Gastroesophageal sphincter (tissue), 4 donors: ENCODE data around the gene PCK1. TPM values are rescaled to one million over a fixed set of nuclear protein-coding genes. Genes with fewer than 3 reads are reported as not detected.

Experiments used
- ATAC-seq: fragments of 150-250 bp; one replicate; pipeline ENCODE4 v1.9.1; 2016; ENCODE audit warnings: mild to moderate bottlenecking, moderate library complexity
- H3K27ac ChIP-seq, 4 donors: fragments of 200-600 bp; sonication (generic) in 3 of 4; 1 replicate in 3 of 4; 2 replicates in 1 of 4; pipeline ENCODE4 v1.5.1; 2016 to 2019
- H3K27me3 ChIP-seq: fragments of 200-600 bp; sonication (generic); one replicate; pipeline ENCODE4 v1.5.1; 2019
- H3K36me3 ChIP-seq, 2 donors: fragments of 200-600 bp; sonication (generic); one replicate each; pipeline ENCODE4 v1.5.1; 2019; ENCODE audit warnings: control low read depth in 1 of 2
- H3K4me1 ChIP-seq, 3 donors: fragments of 200-600 bp; sonication (generic); 1 replicate in 2 of 3; 2 replicates in 1 of 3; pipeline ENCODE4 v1.5.1; 2016 to 2019; ENCODE audit warnings: control low read depth in 2 of 3
- H3K4me3 ChIP-seq, 2 donors: fragments of 200-600 bp; sonication (generic); one replicate each; pipeline ENCODE4 v1.5.1; 2019; ENCODE audit warnings: mild to moderate bottlenecking in 1 of 2, moderate library complexity in 1 of 2
- H3K9me3 ChIP-seq, 3 donors: fragments of 200-600 bp; sonication (generic); one replicate each; pipeline ENCODE4 v1.5.1; 2017 to 2019; ENCODE audit warnings: control low read depth in 2 of 3
- CTCF ChIP-seq, 4 experiments: fragments of 200-600 bp in 2 of 4; fragments of 450-650 bp in 2 of 4; sonication (generic) in 1 of 4; IDR thresholded peaks; one replicate each; pipeline ENCODE4 v1.5.1; 2017 to 2019; ENCODE audit warnings: antibody characterized with exemption in 4 of 4, mild to moderate bottlenecking in 2 of 4, moderate library complexity in 2 of 4
- EP300 ChIP-seq: sonication (generic); formaldehyde crosslinking; IDR thresholded peaks from one replicate; pipeline ENCODE4 v1.6.1; 2017; ENCODE audit warnings: antibody characterized with exemption, mild to moderate bottlenecking
- POLR2A ChIP-seq, 2 donors: fragments of 450-650 bp; IDR thresholded peaks; one replicate each; pipeline ENCODE4 v1.6.1; 2017; ENCODE audit warnings: antibody characterized with exemption in 2 of 2, mild to moderate bottlenecking in 2 of 2, moderate library complexity in 1 of 2
- POLR2AphosphoS5 ChIP-seq: sonication (generic); formaldehyde crosslinking; IDR thresholded peaks from one replicate; pipeline ENCODE4 v1.6.1; 2017; ENCODE audit warnings: antibody characterized with exemption
- whole genome bisulfite sequencing, 2 donors: methylation state at CpG; one replicate each; pipeline ENCODE4 v1.1.5; 2018; ENCODE audit warnings: low coverage in 1 of 2; 5-methylcytosine and 5-hydroxymethylcytosine counted together
- total RNA-seq, 4 donors: library from RNA; depleted of rRNA; stranded (reverse); fragments of >200 nt; gene quantifications; one replicate each; pipeline ENCODE4 v1.1.0, GENCODE V29; 2016

The PCK1 gene
- total RNA-seq, 4 donors from 2014 or later, result 0.15 to 3.2 (median 0.23) TPM

- H3K4me3 ChIP-seq, result no peak overlapping the region
- TF ChIP-seq POLR2AphosphoS5 (no peak), CTCF (IDR thresholded peaks at IDR 0.05) (no peak)
- no peak overlapping the region for H3K27ac ChIP-seq
- ATAC-seq, result no peak
- no peaks in the 10 kb centered on the region for H3K4me1 ChIP-seq
- no peaks in the 10 kb centered on the region for H3K9me3 ChIP-seq
- H3K36me3 ChIP-seq, result no peaks in the 10 kb centered on the region
- H3K27me3 ChIP-seq, result no peaks in the 10 kb centered on the region
- WGBS, 2 donors, result 69 to 82% methylated on average over 2 to 7 of the region's 17 CpGs
Observed at GRCh38 chr20:57526087-57526884, 34.6 kb upstream of the PCK1 start.

GRCh38 chr20:57526885-57527460, 33.9 kb upstream of the PCK1 start:
- no peaks in the 10 kb centered on the region for H3K9me3 ChIP-seq
- ATAC-seq, result no peak
- 62 to 71% methylated on average over 11 to 19 of the region's 19 CpGs for WGBS, 2 donors

GRCh38 chr20:57527728-57528127, 33.2 kb upstream of the PCK1 start:
- WGBS, 2 donors, result 71 to 83% methylated on average over 6 of the region's 6 CpGs
- no peaks in the 10 kb centered on the region for H3K27me3 ChIP-seq
- ATAC-seq, result no peak
- H3K36me3 ChIP-seq, result no peaks in the 10 kb centered on the region
- H3K9me3 ChIP-seq, result no peaks in the 10 kb centered on the region
- H3K4me1 ChIP-seq, result peaks cover 0 to 11% (median 0%) of the 10 kb centered on the region in 3 donors
- H3K4me3 ChIP-seq, result no peak overlapping the region
- H3K27ac ChIP-seq, result no peak overlapping the region
- TF ChIP-seq POLR2AphosphoS5 (no peak), CTCF (IDR thresholded peaks at IDR 0.05) (no peak), POLR2A (IDR thresholded peaks at IDR 0.05) (no peak), EP300 (no peak)

More at GRCh38 chr20:57526885-57527460, 33.9 kb upstream of the PCK1 start:
- no peak for TF ChIP-seq CTCF (IDR thresholded peaks at IDR 0.05)
- no peak for TF ChIP-seq POLR2A (IDR thresholded peaks at IDR 0.05)
- no peak for TF ChIP-seq EP300
- no peak for TF ChIP-seq POLR2AphosphoS5
- H3K4me3 ChIP-seq, result no peak overlapping the region
- H3K27me3 ChIP-seq, result no peaks in the 10 kb centered on the region
- no peaks in the 10 kb centered on the region for H3K36me3 ChIP-seq
- H3K27ac ChIP-seq, result no peak overlapping the region
- peaks cover 0 to 5% (median 0%) of the 10 kb centered on the region in 3 donors for H3K4me1 ChIP-seq

GRCh38 chr20:57528148-57528547, 32.8 kb upstream of the PCK1 start:
- Histone ChIP-seq H3K9me3 (no peaks in the 10 kb centered on the region), H3K4me1 (peaks cover 0 to 11% (median 0%) of the 10 kb centered on the region in 3 donors), H3K36me3 (no peaks in the 10 kb centered on the region), H3K4me3 (no peak overlapping the region), H3K27me3 (no peaks in the 10 kb centered on the region), H3K27ac (no peak overlapping the region)
- 96 to 100% methylated on average over 4 of the region's 4 CpGs for WGBS, 2 donors
- no peak for ATAC-seq
- no peak for TF ChIP-seq POLR2AphosphoS5
- TF ChIP-seq POLR2A (IDR thresholded peaks at IDR 0.05), result no peak
- no peak for TF ChIP-seq EP300
- TF ChIP-seq CTCF (IDR thresholded peaks at IDR 0.05), result no peak

GRCh38 chr20:57529160-57529585, 31.7 kb upstream of the PCK1 start:
- no peak overlapping the region for H3K27ac ChIP-seq
- no peaks in the 10 kb centered on the region for H3K9me3 ChIP-seq
- WGBS, 2 donors, result 88 to 90% methylated on average over 2 to 4 of the region's 8 CpGs
- H3K27me3 ChIP-seq, result no peaks in the 10 kb centered on the region
- TF ChIP-seq EP300 (no peak), POLR2AphosphoS5 (no peak), CTCF (IDR thresholded peaks at IDR 0.05) (no peak), POLR2A (IDR thresholded peaks at IDR 0.05) (no peak)
- no peaks in the 10 kb centered on the region for H3K36me3 ChIP-seq
- ATAC-seq, result no peak
- peaks cover 0 to 11% (median 0%) of the 10 kb centered on the region in 3 donors for H3K4me1 ChIP-seq
- no peak overlapping the region for H3K4me3 ChIP-seq
